Peyer's patch (tissue), 4 donors: ENCODE measurements around the gene ELF5.

Experiments used
- CTCF ChIP-seq, 6 experiments: fragments of 450-650 bp in 4 of 6; fragments of 200-600 bp in 2 of 6; sonication (generic) in 1 of 6; IDR thresholded peaks; one replicate each; pipeline ENCODE4 v1.5.1; 2017 to 2019; ENCODE audit warnings: antibody characterized with exemption in 6 of 6, mild to moderate bottlenecking in 3 of 6, moderate library complexity in 1 of 6
- POLR2A ChIP-seq, 2 donors: fragments of 450-650 bp; IDR thresholded peaks; one replicate each; pipeline ENCODE4 v1.5.1; 2017; ENCODE audit warnings: antibody characterized with exemption in 2 of 2, mild to moderate bottlenecking in 2 of 2, moderate library complexity in 2 of 2

DNA sequence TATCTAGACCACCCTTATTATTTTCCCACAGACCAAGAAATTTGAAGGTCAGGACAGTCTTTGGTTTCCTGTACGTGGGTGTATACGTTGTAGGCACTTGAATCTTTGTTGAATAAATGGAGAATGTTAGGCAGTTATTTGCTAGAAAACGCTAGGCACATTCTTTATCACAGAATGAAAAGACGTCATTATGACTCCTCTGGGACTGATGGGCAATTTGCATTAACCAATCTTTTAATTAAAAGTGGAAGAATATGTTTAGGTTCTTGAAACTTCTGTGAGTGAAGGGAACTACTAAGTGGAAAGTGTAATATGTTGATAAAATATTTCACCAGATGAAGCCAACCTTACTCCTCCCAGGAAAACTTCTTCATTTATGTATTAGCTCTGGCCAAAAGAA lies 69.2 kb downstream of the ELF5 start:
- TF ChIP-seq CTCF (IDR thresholded peaks at IDR 0.05) (no peak), POLR2A (IDR thresholded peaks at IDR 0.05) (no peak)
